HG02759 (cell line): ENCODE measurements around the gene HBZ.
"Not testable (repeated sequence)": the region's sequence is repeated elsewhere in the genome, so short reads cannot be mapped to it uniquely, and the experiment has no call there.

ENCODE experiments used
- ATAC-seq: cut with Tn5 transposase; IDR thresholded peaks from one replicate; pipeline ENCODE4 v1.9.1; 2021; ENCODE audit warnings: mild to moderate bottlenecking, moderate library complexity; ENCODE audit not compliant: unreplicated experiment

Gene HBZ

GRCh38 chr16:177981-178667 lies 25.7 kb downstream of the HBZ start:
- no peak for ATAC-seq

DNA sequence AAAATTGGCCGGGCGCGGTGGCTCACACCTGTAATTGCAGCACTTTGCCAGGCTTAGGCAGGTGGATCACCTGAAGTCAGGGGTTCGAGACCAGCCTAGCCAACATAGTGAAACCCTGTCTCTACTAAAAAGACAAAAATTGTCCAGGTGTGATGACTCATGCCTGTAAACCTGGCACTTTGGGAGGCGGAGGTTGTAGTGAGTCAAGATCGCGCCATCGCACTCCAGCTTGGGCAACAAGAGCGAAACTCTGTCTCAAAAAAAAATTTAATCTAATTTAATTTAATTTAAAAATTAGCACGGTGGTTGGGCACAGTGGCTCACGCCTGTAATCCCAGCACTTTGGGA lies 26.2 kb downstream of the HBZ start:
- ATAC-seq, result no peak

GRCh38 chr16:179211-180092 lies 27.0 kb downstream of the HBZ start:
- no peak for ATAC-seq

- ATAC-seq, result no peak
Measured at GRCh38 chr16:180101-180675, 27.7 kb downstream of the HBZ start, which contains the start of gene HBQ1. HBQ1 (plus strand) TSS chr16:180459; CDS start chr16:180487, 28 bp downstream.

DNA sequence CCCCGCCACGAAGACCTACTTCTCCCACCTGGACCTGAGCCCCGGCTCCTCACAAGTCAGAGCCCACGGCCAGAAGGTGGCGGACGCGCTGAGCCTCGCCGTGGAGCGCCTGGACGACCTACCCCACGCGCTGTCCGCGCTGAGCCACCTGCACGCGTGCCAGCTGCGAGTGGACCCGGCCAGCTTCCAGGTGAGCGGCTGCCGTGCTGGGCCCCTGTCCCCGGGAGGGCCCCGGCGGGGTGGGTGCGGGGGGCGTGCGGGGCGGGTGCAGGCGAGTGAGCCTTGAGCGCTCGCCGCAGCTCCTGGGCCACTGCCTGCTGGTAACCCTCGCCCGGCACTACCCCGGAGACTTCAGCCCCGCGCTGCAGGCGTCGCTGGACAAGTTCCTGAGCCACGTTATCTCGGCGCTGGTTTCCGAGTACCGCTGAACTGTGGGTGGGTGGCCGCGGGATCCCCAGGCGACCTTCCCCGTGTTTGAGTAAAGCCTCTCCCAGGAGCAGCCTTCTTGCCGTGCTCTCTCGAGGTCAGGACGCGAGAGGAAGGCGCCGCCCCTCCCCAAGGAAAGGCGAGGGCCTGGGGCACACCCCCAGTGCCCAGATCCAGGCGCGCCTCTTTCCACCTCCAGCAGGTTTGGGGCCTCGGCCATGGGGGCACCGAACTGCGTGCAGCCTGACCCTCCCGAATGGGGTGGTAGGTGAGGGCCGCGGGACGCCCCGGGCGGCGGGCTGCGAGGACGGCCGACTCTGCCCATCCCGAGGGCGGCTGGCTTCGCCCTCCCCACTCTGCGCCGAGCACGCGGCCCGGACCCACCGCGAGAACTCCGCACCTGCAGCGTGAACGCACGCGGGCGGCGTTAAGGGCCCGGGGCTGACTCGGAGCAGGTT lies 28.5 kb downstream of the HBZ start:
- ATAC-seq, result peak; percentile 73

GRCh38 chr16:181565-182021 lies 29.1 kb downstream of the HBZ start:
- no peak for ATAC-seq

- no peak for ATAC-seq
Measured at GRCh38 chr16:183005-183404, 30.6 kb downstream of the HBZ start.

- ATAC-seq, result no peak
Measured at GRCh38 chr16:185213-185612, 32.8 kb downstream of the HBZ start.

- ATAC-seq, result no peak
Measured at GRCh38 chr16:185691-186090, 33.2 kb downstream of the HBZ start.

GRCh38 chr16:187330-187729 lies 34.9 kb downstream of the HBZ start:
- ATAC-seq, result no peak

DNA sequence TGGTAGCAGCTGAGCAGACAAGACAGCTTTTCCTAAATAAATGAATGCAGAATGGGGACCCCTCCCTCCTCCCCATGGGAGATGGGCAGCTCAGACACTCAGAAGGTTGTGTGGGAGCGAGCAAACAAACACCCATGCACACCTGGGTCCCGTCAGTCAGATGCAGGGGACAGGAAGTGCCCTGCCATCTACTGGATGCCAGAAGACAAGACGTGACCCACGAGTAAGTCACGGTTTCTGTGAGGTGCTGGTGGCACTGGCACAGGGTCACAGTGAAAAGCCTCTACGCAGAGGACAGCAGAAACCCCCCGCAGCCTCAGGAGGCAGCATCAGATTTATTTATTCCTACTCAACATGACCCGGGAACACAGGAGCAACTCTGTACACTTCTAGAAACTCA lies 36.2 kb downstream of the HBZ start:
- no peak for ATAC-seq

GRCh38 chr16:189604-190186 lies 37.3 kb downstream of the HBZ start:
- ATAC-seq, result no peak

- ATAC-seq, result no peak
Measured at GRCh38 chr16:191831-192230, 39.4 kb downstream of the HBZ start.

DNA sequence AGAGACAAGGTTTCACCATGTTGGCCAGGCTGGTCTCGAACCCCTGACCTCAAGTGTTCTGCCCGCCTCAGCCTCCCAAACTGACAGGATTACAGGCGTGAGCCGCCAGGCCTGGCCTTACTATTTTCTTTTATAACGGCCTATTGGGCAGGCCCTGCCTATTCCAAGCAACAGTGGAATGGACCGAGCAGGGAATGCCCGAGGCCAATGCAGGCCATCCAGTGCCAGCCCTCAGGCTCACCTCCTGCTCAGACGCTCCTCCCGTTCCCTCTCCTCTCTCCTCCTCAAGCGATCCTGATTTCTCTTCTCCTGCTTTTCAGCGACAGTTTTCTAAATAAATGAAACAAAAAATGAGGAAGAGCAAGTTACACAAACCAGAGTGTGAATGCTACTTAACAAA lies 40.2 kb downstream of the HBZ start:
- no peak for ATAC-seq

GRCh38 chr16:193441-193840 lies 41.0 kb downstream of the HBZ start:
- ATAC-seq, result no peak

DNA sequence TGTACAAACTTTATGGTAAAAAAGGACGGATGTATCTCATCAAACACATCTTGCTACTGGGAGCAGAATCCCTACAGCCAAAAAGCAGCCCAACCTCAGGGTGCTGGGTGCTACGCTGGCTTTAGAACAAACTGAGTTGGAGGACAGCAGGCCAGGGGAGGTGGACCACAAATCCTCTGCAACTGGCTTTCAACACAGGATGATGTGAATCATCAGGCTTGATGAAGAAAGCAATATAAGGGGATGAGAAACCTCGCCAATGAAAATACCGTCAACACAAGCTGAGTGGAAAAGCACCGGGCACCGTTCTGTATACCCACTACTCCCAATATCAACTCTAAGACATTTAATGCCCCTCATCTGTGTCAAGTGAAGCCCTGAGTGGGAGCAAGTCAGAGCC lies 42.1 kb downstream of the HBZ start:
- ATAC-seq, result no peak

GRCh38 chr16:200388-200787 lies 47.9 kb downstream of the HBZ start:
- no peak for ATAC-seq

DNA sequence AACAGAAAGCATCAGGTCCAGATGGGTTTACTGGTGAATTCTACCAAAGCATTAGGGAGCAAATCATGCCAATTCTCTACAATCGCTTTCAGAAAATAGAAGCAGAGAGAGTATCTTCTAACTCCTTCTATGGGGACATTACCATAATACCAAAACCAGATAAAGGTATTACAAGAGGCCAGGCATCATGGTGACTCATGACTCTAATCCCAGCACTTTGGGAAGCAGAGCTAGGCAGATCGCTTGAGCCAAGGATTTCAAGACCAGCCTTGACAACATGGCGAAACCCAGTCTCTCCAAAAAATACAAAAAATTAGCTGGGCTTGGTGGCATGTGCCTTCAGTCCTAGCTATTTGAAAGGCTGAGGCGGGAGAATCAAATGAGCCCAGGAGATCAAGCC lies 50.8 kb downstream of the HBZ start:
- no peak for ATAC-seq

DNA sequence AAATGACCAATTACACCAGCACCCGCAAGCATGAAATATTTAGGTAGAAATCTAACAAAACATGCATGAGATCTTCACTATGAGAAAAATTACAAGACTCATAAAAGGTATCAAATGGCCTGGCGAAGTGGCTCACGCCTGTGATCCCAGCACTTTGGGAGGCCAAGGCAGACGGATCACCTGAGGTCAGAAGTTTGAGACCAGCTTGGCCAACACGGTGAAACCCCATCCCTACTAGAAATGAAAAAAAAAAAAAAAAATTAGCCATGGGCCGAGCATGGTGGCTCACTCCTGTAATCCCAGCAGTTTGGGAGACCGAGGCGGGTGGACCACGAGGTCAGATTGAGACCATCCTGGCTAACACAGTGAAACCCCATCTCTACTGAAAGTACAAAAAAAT lies 51.6 kb downstream of the HBZ start:
- ATAC-seq, result not testable (repeated sequence)
